ENCODE measurements around the gene SRRM3. TPM values are rescaled to one million over a fixed set of nuclear protein-coding genes. Genes with fewer than 3 reads are reported as not detected.
"Not testable (repeated sequence)": the region's sequence is repeated elsewhere in the genome, so short reads cannot be mapped to it uniquely, and the experiment has no call there.

The SRRM3 gene
- total and polyA plus RNA-seq, 3 experiments from 2014 or later = not detected

GRCh38 chr7:76314042-76314721 lies 112.5 kb downstream of the SRRM3 start:
- H3K36me3 ChIP-seq (ENCODE audit: insufficient read depth, low read length) = no peaks in the 10 kb centered on the region
- Mint-ChIP-seq H3K9me3 (no peaks in the 10 kb centered on the region), H3K36me3 (peaks cover 0 to 7% (median 0%) of the 10 kb centered on the region in 3 donors), H3K27ac (peak overlapping the region in 4 of 8 donors; percentile 10 to 68 (median 64)), H3K4me3 (peak overlapping the region in 3 of 7 donors; percentile 37 to 64 (median 59)), H3K4me1 (peaks cover 18 to 23% (median 22%) of the 10 kb centered on the region in 3 donors), H3K27me3 (no peaks in the 10 kb centered on the region)
- CTCF ChIA-PET = interaction anchor here (0.6 to 6.7 kb wide), 28 partner anchors 8 to 1018 kb away, joined by 3 to 70 read pairs (median 3); partner anchors contain the start of genes HSPB1 and YWHAG
- DNase-seq = peak; percentile 90 to 96 (median 94)
- peaks cover 22% of the 10 kb centered on the region for H3K4me1 ChIP-seq (ENCODE audit: insufficient read depth, low read length)
- H3K27ac ChIP-seq (ENCODE audit: low read depth, low read length) = no peak overlapping the region
- no peaks in the 10 kb centered on the region for H3K27me3 ChIP-seq (ENCODE audit: insufficient read depth, low read length, poor library complexity, severe bottlenecking)
- POLR2A ChIA-PET = interaction anchor here (0.6 kb wide), 1 partner anchor 357 kb away, joined by 4 read pairs; no protein-coding TSS in a partner anchor
- H3K9me3 ChIP-seq (ENCODE audit: low read length) = no peaks in the 10 kb centered on the region
- H3K4me3 ChIP-seq (ENCODE audit: low read length) = no peak overlapping the region

DNA sequence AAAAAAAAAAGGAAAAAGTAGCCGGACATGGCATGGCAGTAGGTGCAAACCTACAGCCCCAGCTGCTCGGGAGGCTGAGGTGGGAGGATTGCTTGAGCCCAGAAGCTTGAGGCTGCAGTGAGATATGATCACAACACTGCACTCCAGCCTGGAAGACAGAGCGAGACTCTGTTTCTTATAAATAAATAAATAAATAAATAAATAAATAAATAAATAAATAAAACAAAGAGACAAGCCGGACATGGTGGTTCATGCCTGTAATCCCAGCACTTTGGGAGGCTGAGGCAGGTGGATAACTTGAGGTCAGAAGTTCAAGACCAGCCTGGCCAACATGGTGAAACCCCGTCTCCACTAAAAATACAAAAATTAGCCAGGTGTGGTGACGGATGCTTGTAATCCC lies 113.0 kb downstream of the SRRM3 start:
- H3K4me3 ChIP-seq (ENCODE audit: low read length); DNase-seq; H3K27ac ChIP-seq (ENCODE audit: low read depth, low read length); H3K9me3 ChIP-seq (ENCODE audit: low read length); H3K27me3 Mint-ChIP-seq; H3K9me3 Mint-ChIP-seq; H3K36me3 ChIP-seq (ENCODE audit: insufficient read depth, low read length); H3K36me3 Mint-ChIP-seq; H3K27me3 ChIP-seq (ENCODE audit: insufficient read depth, low read length, poor library complexity, severe bottlenecking): not testable (repeated sequence)
- H3K4me1 ChIP-seq (ENCODE audit: insufficient read depth, low read length) = peaks cover 28% of the 10 kb centered on the region
- peak overlapping the region in 1 of 8 donors; percentile 10 for H3K27ac Mint-ChIP-seq
- H3K4me1 Mint-ChIP-seq = peaks cover 19 to 25% (median 23%) of the 10 kb centered on the region in 3 donors
- CTCF ChIA-PET = interaction anchor here (0.6 to 6.7 kb wide), 18 partner anchors 8 to 281 kb away, joined by 3 to 70 read pairs (median 6); partner anchors contain the start of genes HSPB1 and YWHAG
- POLR2A ChIA-PET = interaction anchor here (0.6 kb wide), 1 partner anchor 358 kb away, joined by 4 read pairs; no protein-coding TSS in a partner anchor
- H3K4me3 Mint-ChIP-seq = peak overlapping the region in 2 of 7 donors; percentile 59 to 64

- CTCF ChIA-PET = interaction anchor here (1.8 to 6.7 kb wide), 6 partner anchors 11 to 139 kb away, joined by 5 to 70 read pairs (median 39); partner anchors contain the start of gene HSPB1
- Histone ChIP-seq H3K4me1 (ENCODE audit: insufficient read depth, low read length) (peaks cover 30% of the 10 kb centered on the region), H3K36me3 (ENCODE audit: insufficient read depth, low read length) (no peaks in the 10 kb centered on the region), H3K27me3 (ENCODE audit: insufficient read depth, low read length, poor library complexity, severe bottlenecking) (no peaks in the 10 kb centered on the region), H3K27ac (ENCODE audit: low read depth, low read length) (no peak overlapping the region), H3K9me3 (ENCODE audit: low read length) (no peaks in the 10 kb centered on the region), H3K4me3 (ENCODE audit: low read length) (no peak overlapping the region)
- no peak for DNase-seq
- H3K4me3 Mint-ChIP-seq = no peak overlapping the region
- peaks cover 0 to 7% (median 0%) of the 10 kb centered on the region in 3 donors for H3K36me3 Mint-ChIP-seq
- H3K27ac Mint-ChIP-seq = peak overlapping the region in 1 of 8 donors; percentile 23
- POLR2A ChIA-PET = interaction anchor here (0.8 to 0.9 kb wide), 2 partner anchors 49 to 137 kb away, joined by 3 to 4 read pairs; no protein-coding TSS in a partner anchor
- H3K9me3 Mint-ChIP-seq = no peaks in the 10 kb centered on the region
- no peaks in the 10 kb centered on the region for H3K27me3 Mint-ChIP-seq
- peaks cover 19 to 29% (median 27%) of the 10 kb centered on the region in 3 donors for H3K4me1 Mint-ChIP-seq
Observed at GRCh38 chr7:76315364-76315763, 113.7 kb downstream of the SRRM3 start.

DNA sequence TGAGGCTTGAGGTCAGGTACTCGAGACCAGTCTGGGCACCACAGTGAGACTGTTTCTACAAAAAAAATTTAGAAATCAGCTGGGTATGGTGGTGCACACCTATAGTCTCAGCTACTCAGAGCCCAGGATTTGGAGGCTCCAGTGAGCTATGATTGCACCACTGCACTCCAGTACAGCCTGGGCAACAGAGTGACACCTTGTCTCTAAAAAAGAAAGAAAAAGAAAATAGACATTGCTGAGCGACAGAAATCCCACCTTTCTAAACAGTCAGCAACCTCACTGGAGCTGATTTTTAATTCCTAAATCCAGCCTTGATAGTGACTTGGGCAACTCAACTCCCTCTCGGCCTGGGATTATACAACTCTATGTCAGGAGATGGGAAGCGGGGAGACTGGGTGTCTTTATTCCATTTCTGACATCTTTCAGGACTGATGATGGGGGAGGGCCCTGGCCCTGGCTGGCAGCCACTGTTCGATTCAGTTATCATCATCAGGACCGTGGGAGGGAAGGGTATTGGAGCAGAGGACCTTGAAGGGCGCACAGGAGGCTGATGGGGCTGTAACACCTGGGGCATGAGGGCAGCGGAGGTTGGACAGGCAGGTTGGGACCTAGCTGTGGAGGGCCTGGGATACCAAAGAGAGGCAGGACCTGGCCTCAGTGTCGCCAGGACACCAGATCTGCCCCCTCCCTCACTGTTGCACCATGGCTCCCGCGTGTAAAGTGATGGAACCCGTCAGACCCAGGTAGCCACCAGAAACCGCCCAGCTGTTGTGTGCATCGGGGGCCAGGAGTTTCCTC lies 115.5 kb downstream of the SRRM3 start:
- CTCF ChIA-PET = interaction anchor here (1.1 to 6.7 kb wide), 8 partner anchors 14 to 139 kb away, joined by 3 to 70 read pairs (median 18); partner anchors contain the start of gene YWHAG
- peak in 1 of 5 donors; percentile 51 for DNase-seq
- Mint-ChIP-seq H3K4me3 (peak overlapping the region; percentile 89 to 99 (median 93)), H3K9me3 (no peaks in the 10 kb centered on the region), H3K36me3 (peaks cover 0 to 7% (median 0%) of the 10 kb centered on the region in 3 donors), H3K27ac (peak overlapping the region; percentile 87 to 99 (median 95)), H3K27me3 (no peaks in the 10 kb centered on the region), H3K4me1 (peaks cover 19 to 31% (median 29%) of the 10 kb centered on the region in 3 donors)
- Histone ChIP-seq H3K4me1 (ENCODE audit: insufficient read depth, low read length) (peaks cover 30% of the 10 kb centered on the region), H3K27ac (ENCODE audit: low read depth, low read length) (peak overlapping the region; percentile 95), H3K4me3 (ENCODE audit: low read length) (peak overlapping the region; percentile 75), H3K9me3 (ENCODE audit: low read length) (no peaks in the 10 kb centered on the region), H3K36me3 (ENCODE audit: insufficient read depth, low read length) (no peaks in the 10 kb centered on the region), H3K27me3 (ENCODE audit: insufficient read depth, low read length, poor library complexity, severe bottlenecking) (no peaks in the 10 kb centered on the region)
- POLR2A ChIA-PET = interaction anchor here (0.8 to 3.8 kb wide), 4 partner anchors 10 to 43 kb away, joined by 3 to 62 read pairs (median 4); partner anchors contain the start of gene YWHAG

GRCh38 chr7:76317782-76318487 lies 116.2 kb downstream of the SRRM3 start:
- Mint-ChIP-seq H3K36me3 (peaks cover 0 to 7% (median 0%) of the 10 kb centered on the region in 3 donors), H3K27me3 (no peaks in the 10 kb centered on the region), H3K27ac (peak overlapping the region; percentile 91 to 99 (median 96)), H3K4me1 (peaks cover 19 to 31% (median 29%) of the 10 kb centered on the region in 3 donors), H3K9me3 (no peaks in the 10 kb centered on the region), H3K4me3 (peak overlapping the region; percentile 89 to 99 (median 93))
- Histone ChIP-seq H3K27ac (ENCODE audit: low read depth, low read length) (peak overlapping the region; percentile 95), H3K27me3 (ENCODE audit: insufficient read depth, low read length, poor library complexity, severe bottlenecking) (no peaks in the 10 kb centered on the region), H3K9me3 (ENCODE audit: low read length) (no peaks in the 10 kb centered on the region), H3K4me3 (ENCODE audit: low read length) (peak overlapping the region; percentile 75), H3K36me3 (ENCODE audit: insufficient read depth, low read length) (no peaks in the 10 kb centered on the region), H3K4me1 (ENCODE audit: insufficient read depth, low read length) (peaks cover 30% of the 10 kb centered on the region)
- CTCF ChIA-PET = interaction anchor here (1.1 to 6.7 kb wide), 9 partner anchors 14 to 152 kb away, joined by 3 to 52 read pairs (median 10); partner anchors contain the start of gene YWHAG
- POLR2A ChIA-PET = interaction anchor here (0.6 to 3.8 kb wide), 8 partner anchors 9 to 152 kb away, joined by 3 to 62 read pairs (median 3); partner anchors contain the start of gene YWHAG
- peak; percentile 94 to 97 (median 96) for DNase-seq

GRCh38 chr7:76318488-76319353 lies 117.0 kb downstream of the SRRM3 start:
- peak overlapping the region; percentile 91 to 99 (median 96) for H3K27ac Mint-ChIP-seq
- Histone ChIP-seq H3K27me3 (ENCODE audit: insufficient read depth, low read length, poor library complexity, severe bottlenecking) (no peaks in the 10 kb centered on the region), H3K4me3 (ENCODE audit: low read length) (peak overlapping the region; percentile 75), H3K36me3 (ENCODE audit: insufficient read depth, low read length) (no peaks in the 10 kb centered on the region), H3K9me3 (ENCODE audit: low read length) (no peaks in the 10 kb centered on the region), H3K4me1 (ENCODE audit: insufficient read depth, low read length) (peaks cover 28% of the 10 kb centered on the region), H3K27ac (ENCODE audit: low read depth, low read length) (peak overlapping the region; percentile 95)
- peaks cover 19 to 31% (median 31%) of the 10 kb centered on the region in 3 donors for H3K4me1 Mint-ChIP-seq
- DNase-seq = peak; percentile 50 to 76 (median 57)
- H3K27me3 Mint-ChIP-seq = no peaks in the 10 kb centered on the region
- no peaks in the 10 kb centered on the region for H3K9me3 Mint-ChIP-seq
- peaks cover 0 to 7% (median 0%) of the 10 kb centered on the region in 3 donors for H3K36me3 Mint-ChIP-seq
- POLR2A ChIA-PET = interaction anchor here (0.6 to 3.8 kb wide), 9 partner anchors 16 to 183 kb away, joined by 3 to 62 read pairs (median 4); partner anchors contain the start of gene YWHAG
- CTCF ChIA-PET = interaction anchor here (1.1 to 6.7 kb wide), 11 partner anchors 9 to 152 kb away, joined by 3 to 52 read pairs (median 4); partner anchors contain the start of gene YWHAG
- peak overlapping the region; percentile 89 to 99 (median 93) for H3K4me3 Mint-ChIP-seq
